HEK293T (cell line): ENCODE data around the gene AMH.

Source experiments
- CTCF ChIA-PET: fragments of 350-600 bp; formaldehyde crosslinking; extraction: SDS; loops from one replicate; lab custom pipeline; 2021; ENCODE audit warnings: antibody characterized with exemption, inconsistent platforms; lab: Yijun Ruan, JAX
- POLR2A ChIA-PET: fragments of 350-600 bp; formaldehyde crosslinking; extraction: SDS; loops from one replicate; lab custom pipeline; 2020; ENCODE audit warnings: antibody characterized with exemption, inconsistent platforms; lab: Yijun Ruan, JAX
- DNase-seq: peaks from one replicate; pipeline ENCODE4 v3.0.0; 2012; ENCODE audit warnings: mixed read lengths; ENCODE audit errors: extremely low spot score
- ARNT ChIP-seq: fragments of 450-650 bp; IDR thresholded peaks from 2 replicates; pipeline ENCODE4 v1.6.1; 2017; ENCODE audit warnings: mild to moderate bottlenecking
- BHLHE40 ChIP-seq: fragments of 450-650 bp; IDR thresholded peaks from 2 replicates; pipeline ENCODE4 v1.6.1; 2016; ENCODE audit warnings: mild to moderate bottlenecking, moderate library complexity, borderline replicate concordance
- CTBP1 ChIP-seq: fragments of 450-650 bp; IDR thresholded peaks from 2 replicates; pipeline ENCODE4 v1.6.1; 2016; ENCODE audit warnings: borderline replicate concordance
- ELF4 ChIP-seq: fragments of 450-650 bp; IDR thresholded peaks from 2 replicates; pipeline ENCODE4 v1.6.1; 2017; ENCODE audit warnings: antibody characterized with exemption
- FOXA1 ChIP-seq: fragments of 450-650 bp; IDR thresholded peaks from 2 replicates; pipeline ENCODE4 v1.6.1; 2016; ENCODE audit warnings: mild to moderate bottlenecking
- FOXK2 ChIP-seq: fragments of 450-650 bp; IDR thresholded peaks from 2 replicates; pipeline ENCODE4 v1.6.1; 2016; ENCODE audit warnings: mild to moderate bottlenecking
- FOXM1 ChIP-seq: fragments of 450-650 bp; IDR thresholded peaks from 2 replicates; pipeline ENCODE4 v1.6.1; 2017; ENCODE audit warnings: mild to moderate bottlenecking, borderline replicate concordance
- HDGF ChIP-seq: fragments of 450-650 bp; IDR thresholded peaks from 2 replicates; pipeline ENCODE4 v1.6.1; 2017; ENCODE audit warnings: antibody characterized with exemption, borderline replicate concordance
- L3MBTL2 ChIP-seq: fragments of 450-650 bp; conservative IDR thresholded peaks from 2 replicates; pipeline ENCODE4 v1.6.1; 2016; ENCODE audit warnings: mild to moderate bottlenecking
- LEF1 ChIP-seq: fragments of 450-650 bp; IDR thresholded peaks from 2 replicates; pipeline ENCODE4 v1.6.1; 2017; ENCODE audit warnings: mild to moderate bottlenecking, borderline replicate concordance
- NFRKB ChIP-seq: fragments of 450-650 bp; IDR thresholded peaks from 2 replicates; pipeline ENCODE4 v1.6.1; 2016; ENCODE audit warnings: mild to moderate bottlenecking, moderate library complexity
- PKNOX1 ChIP-seq: fragments of 450-650 bp; IDR thresholded peaks from 2 replicates; pipeline ENCODE4 v1.6.1; 2016
- SP1 ChIP-seq: fragments of 450-650 bp; IDR thresholded peaks from 2 replicates; pipeline ENCODE4 v1.6.1; 2017
- SUZ12 ChIP-seq: fragments of 450-650 bp; IDR thresholded peaks from 2 replicates; pipeline ENCODE4 v1.6.1; 2016; ENCODE audit warnings: mild to moderate bottlenecking
- TARDBP ChIP-seq: fragments of 450-650 bp; IDR thresholded peaks from 2 replicates; pipeline ENCODE4 v1.6.1; 2016
- ZNF384 ChIP-seq: fragments of 450-650 bp; IDR thresholded peaks from 2 replicates; pipeline ENCODE4 v1.6.1; 2016

AMH gene

GRCh38 chr19:2240881-2241760 lies 8.0 kb upstream of the AMH start:
- ChIA-PET POLR2A (no interaction called here), CTCF (no interaction called here)
- TF ChIP-seq ELF4 (no peak), FOXM1 (no peak), LEF1 (no peak)
- DNase-seq = no peak

GRCh38 chr19:2242092-2242537 lies 7.0 kb upstream of the AMH start:
- DNase-seq = no peak
- TF ChIP-seq ZNF384 (no peak), FOXA1 (no peak), LEF1 (no peak), SUZ12 (no peak), NFRKB (no peak), ELF4 (no peak), L3MBTL2 (no peak), FOXM1 (no peak), PKNOX1 (no peak), ARNT (no peak), BHLHE40 (no peak), HDGF (no peak), TARDBP (no peak)
- ChIA-PET POLR2A (no interaction called here), CTCF (interaction anchor here (1.1 kb wide), 1 partner anchor 11 kb away, joined by 5 read pairs; no protein-coding TSS in a partner anchor)

GRCh38 chr19:2242816-2243215 lies 6.3 kb upstream of the AMH start:
- ChIA-PET CTCF (interaction anchor here (1.1 kb wide), 1 partner anchor 10 kb away, joined by 5 read pairs; no protein-coding TSS in a partner anchor), POLR2A (no interaction called here)
- no peak for TF ChIP-seq NFRKB
- no peak for TF ChIP-seq SP1
- no peak for TF ChIP-seq LEF1
- TF ChIP-seq FOXA1 = no peak
- no peak for TF ChIP-seq ARNT
- no peak for TF ChIP-seq CTBP1
- no peak for TF ChIP-seq TARDBP
- no peak for TF ChIP-seq FOXM1
- no peak for TF ChIP-seq ELF4
- TF ChIP-seq HDGF = no peak
- no peak for TF ChIP-seq PKNOX1
- no peak for DNase-seq

- TF ChIP-seq L3MBTL2 = no peak
- no peak for TF ChIP-seq TARDBP
- no peak for TF ChIP-seq NFRKB
- no peak for TF ChIP-seq BHLHE40
- TF ChIP-seq FOXA1 = no peak
- TF ChIP-seq SUZ12 = no peak
- no peak for TF ChIP-seq LEF1
- no peak for TF ChIP-seq CTBP1
- no peak for TF ChIP-seq FOXM1
- no peak for TF ChIP-seq SP1
- CTCF ChIA-PET = no interaction called here
- DNase-seq = no peak
- POLR2A ChIA-PET = no interaction called here
These were observed 5.6 kb upstream of the AMH start for GRCh38 chr19:2243274-2244124.

- ChIA-PET CTCF (no interaction called here), POLR2A (no interaction called here)
- no peak for DNase-seq
- TF ChIP-seq HDGF (no peak), L3MBTL2 (no peak), NFRKB (no peak), FOXA1 (no peak), FOXK2 (no peak), ZNF384 (no peak), LEF1 (no peak), SP1 (no peak), FOXM1 (no peak), CTBP1 (no peak), ELF4 (no peak), BHLHE40 (no peak), SUZ12 (no peak), ARNT (no peak), TARDBP (no peak), PKNOX1 (no peak)
These were observed 5.1 kb upstream of the AMH start for GRCh38 chr19:2244125-2244411.

GRCh38 chr19:2244486-2244885 lies 4.6 kb upstream of the AMH start:
- DNase-seq = no peak
- ChIA-PET POLR2A (interaction anchor here (1.2 kb wide), 1 partner anchor 10 kb away, joined by 3 read pairs; no protein-coding TSS in a partner anchor), CTCF (no interaction called here)
- TF ChIP-seq ELF4 (no peak), TARDBP (no peak), SUZ12 (no peak), LEF1 (no peak), NFRKB (no peak), SP1 (no peak), FOXA1 (no peak), FOXK2 (no peak), PKNOX1 (no peak), FOXM1 (no peak), L3MBTL2 (no peak), BHLHE40 (no peak), ARNT (no peak), ZNF384 (no peak)
